GM21447 (cell line): Measurements from ENCODE around the gene SLC35G6.
"Not testable (repeated sequence)": the region's sequence is repeated elsewhere in the genome, so short reads cannot be mapped to it uniquely, and the experiment has no call there.

Experiments used
- ATAC-seq: cut with Tn5 transposase; IDR thresholded peaks from one replicate; pipeline ENCODE4 v1.9.1; 2021; ENCODE audit not compliant: unreplicated experiment

Gene SLC35G6

GRCh38 chr17:7478276-7479212 is 2.7 kb upstream of the SLC35G6 start:
- no peak for ATAC-seq

GRCh38 chr17:7479213-7480088 is 1.8 kb upstream of the SLC35G6 start, which contains the start of gene ZBTB4:
TSS of gene ZBTB4 (minus strand) at chr17:7479631. CDS start at chr17:7466801, 12,830 bp downstream.
- no peak for ATAC-seq

GRCh38 chr17:7480089-7480384 is 1.2 kb upstream of the SLC35G6 start:
- no peak for ATAC-seq

- not testable (repeated sequence) for ATAC-seq
Observed at GRCh38 chr17:7481842-7482741, 846 bp downstream of the SLC35G6 start.

GRCh38 chr17:7482742-7483088 is 1.5 kb downstream of the SLC35G6 start:
- ATAC-seq = not testable (repeated sequence)

- ATAC-seq = peak; percentile 36
Observed at GRCh38 chr17:7483255-7484066, 2.2 kb downstream of the SLC35G6 start.

- ATAC-seq = peak; percentile 52
Observed at GRCh38 chr17:7484067-7484918, 3.0 kb downstream of the SLC35G6 start, which contains the start of gene POLR2A. TSS of gene POLR2A (plus strand) at chr17:7484366.

GRCh38 chr17:7484919-7485377 is 3.7 kb downstream of the SLC35G6 start:
- no peak for ATAC-seq

GRCh38 chr17:7486181-7486580 is 4.9 kb downstream of the SLC35G6 start:
- ATAC-seq = no peak

- ATAC-seq = no peak
Observed at GRCh38 chr17:7490144-7490543, 8.9 kb downstream of the SLC35G6 start.

GRCh38 chr17:7491583-7491982 is 10.3 kb downstream of the SLC35G6 start:
- ATAC-seq = no peak

GRCh38 chr17:7493941-7494340 is 12.7 kb downstream of the SLC35G6 start:
- no peak for ATAC-seq

GRCh38 chr17:7495906-7496434 is 14.7 kb downstream of the SLC35G6 start:
- no peak for ATAC-seq

GRCh38 chr17:7496470-7497183 is 15.4 kb downstream of the SLC35G6 start:
- ATAC-seq = no peak

- no peak for ATAC-seq
Observed at GRCh38 chr17:7497228-7497627, 16.0 kb downstream of the SLC35G6 start.

GRCh38 chr17:7497636-7498035 is 16.4 kb downstream of the SLC35G6 start:
- no peak for ATAC-seq

GRCh38 chr17:7499161-7499560 is 17.9 kb downstream of the SLC35G6 start:
- no peak for ATAC-seq

- ATAC-seq = no peak
Observed at GRCh38 chr17:7501729-7502128, 20.5 kb downstream of the SLC35G6 start.
